ENCODE data around the gene FST. TPM values are rescaled to one million over a fixed set of nuclear protein-coding genes. Genes with fewer than 3 reads are reported as not detected.

FST gene
- total RNA-seq = 1.9 and 6.9 TPM in 2 replicates

DNA sequence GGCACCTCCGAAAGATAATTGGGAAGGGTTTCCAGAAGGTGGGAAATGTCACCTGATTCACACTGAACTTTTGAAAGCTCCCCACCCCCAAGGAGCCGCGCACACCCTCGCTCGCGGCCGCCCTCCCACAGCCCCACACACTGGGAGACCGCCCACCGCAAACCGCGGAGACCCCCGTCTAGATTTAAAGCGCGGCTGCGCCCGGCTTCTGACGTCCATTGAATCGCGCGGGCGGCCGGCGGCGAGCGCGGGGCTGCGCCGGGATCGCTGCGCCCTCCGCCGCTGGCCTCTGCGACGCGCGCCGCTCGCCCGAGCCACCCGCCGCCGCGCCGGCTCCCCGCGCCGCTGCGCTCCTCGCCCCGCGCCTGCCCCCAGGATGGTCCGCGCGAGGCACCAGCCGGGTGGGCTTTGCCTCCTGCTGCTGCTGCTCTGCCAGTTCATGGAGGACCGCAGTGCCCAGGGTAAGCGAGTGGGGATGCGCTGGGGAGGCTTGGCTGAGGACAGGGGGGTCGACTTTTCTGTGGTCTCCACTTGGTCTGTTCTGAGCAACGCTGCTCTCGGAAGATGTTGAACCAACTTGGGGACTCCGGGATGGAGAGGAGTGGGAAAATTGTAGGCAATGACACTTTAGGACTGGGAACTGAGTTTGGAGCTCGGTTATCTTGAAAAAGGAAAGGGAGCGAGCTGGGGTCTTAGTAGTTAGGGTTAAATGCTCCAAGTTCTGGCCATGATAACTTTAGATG, at the start of gene FST:
TSS of gene FST (plus strand) at position 214 of the 743 bp plus-strand sequence. CDS start at position 377, 163 bp downstream.

Other genes with a start within 250 kb of the FST start
- gene NDUFS4, start 80.0 kb downstream of the FST start, total RNA-seq = 65.7 and 67.7 TPM in 2 replicates

Measured in vein endothelial cell (primary cell).